Smooth muscle cell of the brain vasculature (primary cell): ENCODE measurements around the gene TP53.
"Not testable (repeated sequence)": the region's sequence is repeated elsewhere in the genome, so short reads cannot be mapped to it uniquely, and the experiment has no call there.

Experiments
- DNase-seq: peaks from one replicate; pipeline ENCODE4 v3.0.0-alpha.2; 2012; ENCODE audit warnings: low read depth, low spot score

TP53 gene

GRCh38 chr17:7676533-7676932 lies 10.8 kb downstream of the TP53 start:
- no peak for DNase-seq

GRCh38 chr17:7674934-7675333 lies 12.4 kb downstream of the TP53 start:
- no peak for DNase-seq

DNA sequence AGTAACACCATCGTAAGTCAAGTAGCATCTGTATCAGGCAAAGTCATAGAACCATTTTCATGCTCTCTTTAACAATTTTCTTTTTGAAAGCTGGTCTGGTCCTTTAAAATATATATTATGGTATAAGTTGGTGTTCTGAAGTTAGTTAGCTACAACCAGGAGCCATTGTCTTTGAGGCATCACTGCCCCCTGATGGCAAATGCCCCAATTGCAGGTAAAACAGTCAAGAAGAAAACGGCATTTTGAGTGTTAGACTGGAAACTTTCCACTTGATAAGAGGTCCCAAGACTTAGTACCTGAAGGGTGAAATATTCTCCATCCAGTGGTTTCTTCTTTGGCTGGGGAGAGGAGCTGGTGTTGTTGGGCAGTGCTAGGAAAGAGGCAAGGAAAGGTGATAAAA lies 14.1 kb downstream of the TP53 start:
- no peak for DNase-seq

- DNase-seq = no peak
Observed at GRCh38 chr17:7668482-7668881, 18.8 kb downstream of the TP53 start.

DNA sequence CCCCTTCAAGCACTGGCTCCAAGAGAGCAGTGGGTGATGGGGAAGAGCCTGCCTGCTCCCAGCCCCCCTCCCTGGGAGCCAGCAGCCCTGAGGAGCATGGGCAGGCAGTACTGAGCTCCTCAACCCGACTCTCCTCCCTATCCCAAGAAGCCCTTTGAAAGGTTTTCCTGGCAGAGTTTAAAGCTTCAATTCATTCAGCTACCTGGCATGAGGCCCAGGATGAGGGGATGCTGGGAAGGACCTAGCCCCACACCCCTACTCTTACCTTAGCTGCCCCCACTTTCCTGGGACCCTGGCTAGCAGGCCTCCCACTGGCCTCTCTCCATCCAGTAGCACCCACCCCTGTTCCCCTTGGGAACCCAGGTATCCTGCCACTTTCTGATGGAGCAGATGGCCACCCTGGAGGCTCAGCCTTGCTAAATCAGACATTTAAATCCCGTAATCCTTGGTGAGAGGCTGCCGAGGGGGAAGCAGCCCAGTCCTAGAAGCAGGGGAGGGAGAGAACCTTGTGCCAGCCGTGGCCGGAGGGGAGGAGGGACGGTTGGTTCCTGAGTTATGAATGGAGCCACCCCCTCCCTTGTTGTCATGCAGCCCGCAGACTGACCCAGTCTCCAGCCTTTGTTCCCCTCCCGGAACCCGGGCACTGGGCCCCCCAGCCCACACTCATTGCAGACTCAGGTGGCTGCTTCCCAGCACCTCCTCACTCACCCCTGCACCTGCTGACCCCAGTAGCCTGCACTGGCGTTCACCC lies 19.5 kb downstream of the TP53 start:
- no peak for DNase-seq

- no peak for DNase-seq
Observed at GRCh38 chr17:7656958-7657609, 30.2 kb downstream of the TP53 start.

GRCh38 chr17:7655541-7655840 lies 31.8 kb downstream of the TP53 start:
- no peak for DNase-seq

GRCh38 chr17:7654832-7655540 lies 32.3 kb downstream of the TP53 start:
- no peak for DNase-seq

DNA sequence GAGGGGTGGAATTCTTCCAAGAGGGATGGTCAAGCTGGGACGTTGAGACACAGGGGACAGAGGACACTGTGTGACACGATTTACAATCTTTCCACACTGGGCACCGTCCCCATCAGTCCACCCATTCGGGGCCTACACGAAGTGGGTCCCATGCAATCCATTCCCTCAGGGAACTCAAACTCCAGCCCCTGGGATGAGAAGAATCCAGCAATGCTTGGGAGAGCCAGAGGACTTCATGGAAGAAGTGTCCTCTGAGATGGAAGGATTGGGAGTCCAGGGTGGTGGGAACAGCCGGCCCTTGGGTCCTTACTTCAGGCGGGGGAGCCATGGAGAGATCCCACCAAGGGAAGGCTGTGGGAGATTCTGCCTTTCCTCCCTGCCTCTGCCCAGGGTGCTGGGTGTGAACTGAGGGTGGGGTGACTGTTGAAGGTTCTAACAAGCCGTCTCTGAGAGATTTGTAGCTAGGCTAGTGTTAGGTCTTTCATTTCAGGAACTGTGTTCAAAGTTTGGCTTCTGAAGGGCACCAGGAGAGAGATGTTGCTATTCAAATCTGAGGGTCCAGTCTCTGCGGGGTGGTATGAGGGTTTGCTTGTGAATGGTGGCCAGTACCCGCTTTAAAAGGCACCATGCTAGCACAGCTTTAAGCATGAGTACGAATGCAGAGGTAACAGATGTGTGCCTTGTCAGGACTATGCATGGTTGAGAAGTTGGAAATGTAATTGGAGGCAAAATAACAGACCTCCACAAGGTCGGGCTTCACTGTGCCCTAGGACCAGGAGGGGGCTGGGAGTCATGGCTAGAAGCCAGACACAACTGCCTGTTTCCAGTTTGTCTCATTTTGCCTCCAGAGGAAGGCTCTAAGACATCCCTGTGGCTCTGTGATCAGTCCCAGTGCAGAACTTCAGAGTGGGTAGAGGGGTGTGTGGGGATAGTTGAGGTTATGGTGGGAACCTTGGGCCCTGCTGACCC lies 34.6 kb downstream of the TP53 start:
- DNase-seq = no peak

DNA sequence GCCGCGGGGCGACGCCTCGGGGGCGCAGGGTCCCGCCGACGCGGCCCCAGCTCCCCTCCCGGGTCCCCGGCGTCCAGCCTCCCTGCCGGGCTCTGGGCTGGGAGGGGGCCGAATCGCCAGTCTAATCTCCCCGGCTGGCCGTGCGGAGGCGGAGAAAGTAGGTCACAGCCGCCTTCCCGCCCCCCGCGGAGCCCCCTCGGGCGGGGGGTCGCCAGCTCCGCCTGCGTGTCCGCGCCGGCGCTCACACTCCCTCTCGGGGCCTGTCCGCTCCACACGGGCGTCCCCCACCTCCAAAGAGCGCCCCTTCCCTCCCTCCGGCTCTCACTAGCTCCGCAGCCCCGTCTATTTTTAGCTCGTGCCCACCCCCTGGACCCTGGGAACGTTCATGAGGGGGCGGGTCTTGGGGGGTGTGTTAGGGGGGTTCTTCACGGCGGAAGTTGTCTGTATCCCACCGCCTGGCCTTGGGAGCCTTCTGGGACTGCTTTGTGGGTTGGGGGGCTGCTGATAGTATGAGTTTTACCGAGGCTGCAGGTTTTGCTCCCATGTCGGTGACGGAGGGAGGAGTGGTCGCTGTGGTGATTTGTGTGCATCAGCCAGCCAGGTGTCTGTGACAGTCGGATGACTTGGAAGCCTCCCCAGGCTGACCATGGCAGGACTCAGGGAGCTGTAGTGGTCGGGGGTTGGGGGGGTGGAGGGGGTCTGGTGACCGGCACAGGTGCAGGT lies 35.5 kb downstream of the TP53 start:
- DNase-seq = no peak

DNA sequence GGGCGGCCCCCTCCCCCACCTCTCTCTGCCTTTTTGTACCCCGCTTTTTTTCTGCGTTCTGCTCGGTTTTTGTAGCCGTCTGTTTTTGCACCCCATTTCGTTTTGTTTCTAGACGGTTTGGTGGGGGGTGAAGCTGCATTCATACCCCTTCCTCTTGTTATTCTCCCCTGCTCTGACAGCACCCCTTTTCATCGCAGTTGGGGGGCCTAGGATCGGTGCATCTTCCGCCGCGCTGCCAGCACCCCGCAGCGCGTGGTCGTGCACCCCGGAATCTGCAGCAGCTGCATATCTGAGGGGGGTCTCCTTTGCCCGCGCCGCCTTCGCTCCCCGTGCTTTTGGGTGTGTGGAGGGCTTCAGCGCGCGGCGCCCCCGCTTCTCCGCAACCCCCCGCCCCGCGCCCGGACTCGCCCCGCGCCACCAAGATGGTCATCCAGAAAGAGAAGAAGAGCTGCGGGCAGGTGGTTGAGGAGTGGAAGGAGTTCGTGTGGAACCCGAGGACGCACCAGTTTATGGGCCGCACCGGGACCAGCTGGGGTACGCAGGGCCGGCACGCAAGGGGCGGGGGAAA lies 36.1 kb downstream of the TP53 start:
- DNase-seq = no peak

DNA sequence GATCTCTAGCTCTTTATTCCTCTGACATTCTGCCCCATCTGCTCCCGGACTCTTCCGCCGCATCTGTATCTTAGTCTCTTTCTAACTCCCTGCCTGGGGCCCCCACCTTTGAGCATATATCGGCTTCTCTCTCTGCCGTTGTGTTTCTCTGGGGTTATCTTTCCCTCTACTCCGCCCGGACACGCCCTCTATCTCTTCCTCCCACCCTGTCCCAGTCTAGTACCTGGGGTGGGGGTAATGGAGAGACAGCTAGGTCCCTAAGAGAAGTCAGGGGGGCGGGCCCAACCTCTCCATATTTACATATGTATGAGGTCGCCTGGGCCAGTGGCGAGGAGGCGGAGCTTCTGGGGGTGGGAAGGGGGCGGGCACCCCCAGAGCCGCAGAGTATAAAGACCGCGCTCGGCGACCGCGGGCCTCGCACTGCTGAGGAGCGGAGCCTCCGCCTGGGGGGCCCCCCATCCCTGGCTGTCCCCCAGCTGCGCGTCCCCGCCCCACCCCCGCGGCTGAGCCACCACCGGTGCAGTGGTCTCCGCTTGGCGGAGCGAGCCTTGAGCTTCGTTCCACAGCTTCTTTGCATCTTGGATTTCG lies 36.7 kb downstream of the TP53 start, which contains the start of gene ATP1B2:
Gene ATP1B2 (plus strand): TSS at position 418 of the 588 bp plus-strand sequence. CDS start 593 bp downstream, outside the sequence.
- no peak for DNase-seq

DNA sequence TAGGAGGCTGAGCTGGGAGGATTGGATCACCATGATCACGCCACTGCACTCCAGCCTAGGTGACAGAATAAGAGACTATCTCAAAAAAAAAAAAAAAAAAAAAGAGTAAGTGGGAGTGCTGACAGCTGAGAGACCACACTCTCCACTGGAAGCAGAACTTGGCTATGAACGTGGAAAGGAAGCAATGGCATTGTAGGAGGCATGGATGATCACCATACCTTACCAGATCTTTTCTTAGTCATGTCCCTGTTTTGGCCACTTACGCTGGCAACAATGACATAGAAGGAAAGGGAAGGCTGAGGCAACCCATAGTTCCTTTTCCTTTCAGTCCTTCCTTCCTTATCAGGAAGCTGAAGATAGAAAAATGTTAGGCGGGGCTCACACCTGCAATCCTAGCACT lies 40.3 kb downstream of the TP53 start:
- no peak for DNase-seq

DNA sequence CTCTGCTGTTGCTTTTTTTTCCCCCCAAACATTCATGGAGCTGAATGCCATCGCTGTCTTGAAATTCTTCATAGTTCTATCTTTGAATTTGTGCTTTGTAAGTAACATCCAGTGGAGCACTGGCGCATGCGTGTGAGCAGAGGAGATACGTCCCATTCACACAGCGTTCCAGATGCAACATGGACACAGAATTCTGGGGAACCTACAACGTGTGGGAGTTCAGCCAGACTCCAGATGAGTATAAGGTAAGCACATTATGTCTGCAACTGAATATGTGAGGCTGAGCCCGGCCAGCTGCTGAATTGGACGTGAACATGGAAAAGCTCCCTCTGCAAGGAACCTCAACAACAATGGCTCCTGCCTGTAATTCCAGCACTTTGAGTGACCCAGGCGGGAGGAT lies 40.8 kb downstream of the TP53 start:
- no peak for DNase-seq

GRCh38 chr17:7644775-7645174 lies 42.5 kb downstream of the TP53 start:
- DNase-seq = no peak

DNA sequence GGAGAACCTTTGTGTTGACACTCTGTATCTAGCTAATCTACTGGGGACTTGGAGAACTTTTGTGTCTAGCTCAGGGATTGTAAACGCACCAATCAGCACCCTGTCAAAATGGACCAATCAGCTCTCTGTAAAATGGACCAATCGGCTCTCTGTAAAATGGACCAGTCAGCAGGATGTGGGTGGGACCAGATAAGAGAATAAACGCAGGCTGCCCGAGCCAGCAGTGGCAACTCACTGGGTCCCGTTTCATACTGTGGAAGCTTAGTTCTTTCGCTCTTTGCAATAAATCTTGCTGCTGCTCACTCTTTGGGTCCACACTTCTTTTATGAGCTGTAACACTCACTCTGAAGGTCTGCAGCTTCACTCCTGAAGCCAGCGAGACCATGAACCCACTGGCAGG lies 45.7 kb downstream of the TP53 start:
- DNase-seq = not testable (repeated sequence)

DNA sequence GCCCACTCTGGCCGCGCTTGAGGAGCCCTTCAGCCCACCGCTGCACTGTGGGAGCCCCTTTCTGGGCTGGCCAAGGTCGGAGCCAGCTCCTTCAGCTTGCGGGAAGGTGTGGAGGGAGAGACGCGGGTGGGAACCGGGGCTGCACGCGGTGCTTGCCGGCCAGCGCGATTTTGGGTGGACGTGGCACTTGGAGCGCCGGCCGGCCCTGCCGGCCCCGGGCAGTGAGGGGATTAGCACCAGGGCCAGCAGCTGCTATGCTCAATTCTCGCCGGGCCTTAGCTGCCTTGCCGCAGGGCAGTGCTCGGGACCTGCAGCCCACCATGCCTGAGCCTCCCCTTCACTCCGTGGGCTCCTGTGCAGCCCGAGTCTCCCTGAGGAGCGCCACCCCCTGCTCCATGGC lies 46.5 kb downstream of the TP53 start:
- no peak for DNase-seq

DNA sequence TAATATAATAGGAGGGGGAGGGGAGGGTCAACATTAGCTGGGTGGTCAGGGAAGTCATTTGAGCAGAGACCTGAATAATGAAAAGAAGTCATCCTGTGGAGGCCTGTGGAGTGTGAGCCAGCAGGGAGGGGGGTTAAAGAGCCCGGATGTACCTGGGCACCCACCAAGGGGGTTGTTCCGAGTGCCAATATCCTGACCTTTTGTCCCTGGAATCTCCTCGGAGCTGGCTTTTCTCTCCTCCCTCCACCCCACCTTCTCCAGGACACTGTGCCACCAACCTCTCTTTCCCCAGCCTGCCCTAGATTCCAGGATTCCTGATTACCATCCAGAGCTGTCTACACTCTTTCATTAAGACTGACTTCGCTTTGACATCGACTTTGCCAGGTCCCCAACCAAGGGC lies 51.1 kb downstream of the TP53 start:
- DNase-seq = no peak

- DNase-seq = no peak
Observed at GRCh38 chr17:7634384-7634783, 52.9 kb downstream of the TP53 start.

GRCh38 chr17:7633093-7633492 lies 54.2 kb downstream of the TP53 start:
- no peak for DNase-seq
